ENCODE measurements around the gene SRSF2.
"Not testable (repeated sequence)": the region's sequence is repeated elsewhere in the genome, so short reads cannot be mapped to it uniquely, and the experiment has no call there.

SRSF2 gene

DNA sequence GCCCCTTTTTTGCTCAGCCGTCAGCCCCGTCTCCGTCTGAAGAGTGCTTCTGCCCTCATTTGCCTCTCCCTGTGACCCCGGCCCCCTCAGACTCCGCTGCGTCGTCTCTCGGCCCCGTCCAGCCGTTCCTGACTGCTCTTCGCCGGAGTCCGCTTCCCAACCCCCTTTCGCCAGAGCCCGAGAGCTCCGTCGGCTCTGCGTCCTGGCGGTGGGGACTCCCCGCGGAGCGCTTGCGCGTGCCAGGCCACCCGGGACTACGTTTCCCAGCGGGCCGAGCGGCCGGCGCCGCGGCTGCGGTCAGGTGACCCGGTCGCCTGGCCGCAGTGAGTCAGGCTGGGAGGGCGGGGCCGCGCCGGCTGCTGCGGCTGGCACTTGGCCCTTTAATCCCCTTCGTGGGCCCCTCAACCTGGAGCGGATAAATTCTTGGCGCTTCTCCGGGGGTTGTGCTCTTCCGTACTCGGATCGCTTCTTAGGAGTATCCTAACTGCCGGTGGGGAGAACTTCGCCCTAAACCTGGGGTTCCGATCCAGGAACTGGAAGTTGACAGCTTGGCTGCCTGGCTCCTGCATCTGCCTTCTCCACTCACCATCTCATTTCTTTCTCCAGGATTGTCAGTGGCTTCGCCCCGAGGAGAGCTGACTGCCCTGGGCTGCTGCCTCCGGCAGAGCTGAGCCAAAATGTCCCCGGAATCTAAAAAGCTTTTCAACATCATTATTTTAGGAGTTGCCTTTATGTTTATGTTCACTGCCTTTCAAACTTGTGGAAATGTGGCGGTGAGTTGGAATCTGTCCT is 741 bp upstream of the SRSF2 start, which contains the start of gene MFSD11:
Gene MFSD11, plus strand, starts transcription at position 444 of the 792 bp plus-strand sequence. Its CDS starts 234 bp downstream, at position 678.
- peak; percentile 95 for DNase-seq (ENCODE audit: low read depth)

DNA sequence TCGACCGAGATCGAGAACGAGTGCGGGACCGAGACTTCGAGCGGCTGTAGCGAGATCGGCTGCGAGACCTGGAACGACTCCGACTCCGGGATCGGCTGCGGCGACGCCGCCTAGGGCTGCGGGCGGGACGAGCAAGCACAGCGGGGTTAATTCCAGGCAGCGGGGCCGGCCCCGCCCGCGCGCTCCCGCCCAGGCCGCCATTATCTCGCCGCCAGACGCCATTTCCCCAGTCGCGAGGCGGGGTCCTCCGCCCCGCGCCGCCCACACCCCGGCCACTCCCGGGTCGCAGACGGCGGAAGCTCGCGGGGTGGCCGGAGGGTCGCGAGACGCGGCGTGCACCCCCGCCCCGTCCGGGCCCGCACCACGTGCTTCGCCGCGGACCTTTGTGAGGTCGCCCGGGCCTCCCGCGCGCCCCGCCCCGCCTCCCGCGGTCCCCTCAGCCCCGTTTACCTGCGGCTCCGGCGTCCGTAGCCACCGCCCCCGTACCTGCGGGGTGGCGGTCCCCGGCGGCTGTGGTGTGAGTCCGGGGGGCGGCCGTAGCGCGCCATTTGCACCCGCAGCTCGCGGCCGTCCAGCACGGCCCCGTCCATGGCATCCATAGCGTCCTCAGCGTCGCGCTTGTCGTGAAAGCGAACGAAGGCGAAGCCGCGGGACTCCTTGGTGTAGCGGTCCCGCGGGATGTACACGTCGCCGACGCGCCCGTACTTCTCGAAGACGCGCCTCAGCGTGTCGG is 616 bp downstream of the SRSF2 start:
- peak; percentile 79 for DNase-seq (ENCODE audit: low read depth)

DNA sequence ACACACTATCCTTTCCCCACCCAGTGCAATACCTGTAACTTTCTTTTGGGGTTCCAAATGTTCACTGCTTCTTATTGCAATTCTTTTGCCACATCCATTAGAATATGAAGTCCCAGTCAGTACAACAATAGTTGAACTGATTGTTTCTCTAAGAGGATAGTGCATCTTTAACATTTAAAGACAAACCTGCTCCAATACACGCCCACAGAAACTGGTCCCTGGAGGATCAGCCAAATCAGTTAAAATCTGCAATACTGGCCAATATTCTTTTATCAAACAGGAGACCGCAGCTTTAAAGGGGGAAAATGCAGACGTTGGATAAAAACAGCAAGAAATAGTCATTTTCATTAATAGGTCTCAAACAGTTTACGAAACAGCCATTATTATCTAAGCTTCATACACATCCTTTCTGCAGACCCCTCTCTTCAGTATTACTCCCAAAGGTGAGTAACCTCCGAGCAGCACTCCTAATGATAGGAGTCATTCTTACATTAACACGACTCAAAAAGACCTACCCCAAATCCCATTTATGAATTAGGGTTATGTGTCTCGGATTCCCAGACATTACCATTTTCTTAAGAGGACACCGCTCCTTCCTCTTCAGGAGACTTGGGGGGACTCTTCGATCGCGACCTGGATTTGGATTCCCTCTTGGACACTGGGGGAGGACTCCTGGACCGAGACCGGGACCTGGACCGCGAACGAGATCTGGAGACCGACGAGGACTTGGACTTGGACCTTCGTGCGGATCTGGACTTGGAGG is 1.4 kb downstream of the SRSF2 start:
- DNase-seq (ENCODE audit: low read depth): no peak

DNA sequence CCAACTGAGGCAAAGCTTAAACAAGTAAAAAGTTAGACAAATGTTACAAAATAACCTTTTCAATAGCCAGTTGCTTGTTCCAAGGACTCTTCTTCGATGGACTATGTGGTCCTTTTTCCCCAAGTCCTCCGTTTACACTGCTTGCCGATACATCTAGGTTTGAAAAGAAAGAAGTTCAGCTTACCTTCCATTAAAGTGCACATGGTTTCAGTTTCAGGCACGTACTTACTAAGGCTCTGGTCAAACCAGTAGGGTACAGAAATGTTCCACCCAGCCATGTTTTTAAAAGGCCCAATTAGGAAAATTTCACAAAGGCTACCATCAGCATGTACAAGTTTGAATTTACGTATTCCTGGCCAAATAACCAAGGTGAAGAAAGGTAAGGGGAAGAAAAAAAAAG is 2.1 kb downstream of the SRSF2 start:
- peak; percentile 20 for DNase-seq (ENCODE audit: low read depth)

DNA sequence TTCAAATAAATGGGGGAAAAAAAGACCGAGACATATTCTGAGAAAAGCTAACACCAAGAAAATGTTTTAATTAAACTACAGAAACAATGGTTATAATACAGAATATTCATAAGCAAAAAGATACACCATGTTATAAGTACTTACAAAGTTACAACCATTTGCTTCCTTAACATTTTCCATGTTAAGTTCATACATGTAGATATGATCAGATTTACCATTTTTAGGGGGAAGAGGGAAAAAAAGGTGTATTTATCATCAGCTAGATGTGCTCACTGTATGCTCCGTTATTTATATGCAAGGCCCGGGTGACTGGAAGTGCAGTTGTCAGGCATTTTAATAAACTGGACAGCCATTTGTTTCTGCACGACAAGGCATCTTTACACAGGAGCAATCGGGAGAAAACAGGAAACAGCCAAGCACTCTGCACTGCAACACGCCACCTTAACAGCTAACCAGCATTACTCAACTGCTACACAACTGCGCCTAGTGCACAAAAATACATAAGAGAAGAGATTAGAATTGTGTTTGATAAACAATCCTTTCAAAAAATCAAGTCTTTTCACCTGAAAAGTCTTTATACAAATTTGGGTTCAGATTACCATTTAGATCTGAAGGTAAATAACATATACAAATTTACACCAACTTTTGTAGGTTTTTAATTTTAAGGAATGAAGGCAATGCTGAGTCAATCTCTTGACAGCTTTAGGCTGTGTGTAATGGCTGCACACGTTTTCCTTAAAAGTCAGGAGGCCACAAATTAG is 2.9 kb downstream of the SRSF2 start:
- DNase-seq (ENCODE audit: low read depth): peak; percentile 14

DNA sequence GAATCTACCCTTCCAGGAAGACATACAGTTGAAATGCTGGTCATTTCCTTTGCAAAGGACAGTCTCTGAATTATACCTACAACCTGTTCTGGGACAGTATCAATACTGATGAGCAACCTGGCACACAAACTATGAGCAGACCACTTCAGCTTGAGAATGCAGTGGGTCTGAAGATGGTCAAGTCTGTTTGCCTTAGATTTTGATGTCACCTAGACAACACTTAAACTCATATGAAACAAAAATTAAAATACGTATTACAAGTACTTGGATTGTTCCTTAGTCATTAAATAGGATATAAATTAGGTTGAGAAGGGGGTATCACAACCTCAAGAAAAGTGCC is 3.5 kb downstream of the SRSF2 start:
- no peak for DNase-seq (ENCODE audit: low read depth)

DNA sequence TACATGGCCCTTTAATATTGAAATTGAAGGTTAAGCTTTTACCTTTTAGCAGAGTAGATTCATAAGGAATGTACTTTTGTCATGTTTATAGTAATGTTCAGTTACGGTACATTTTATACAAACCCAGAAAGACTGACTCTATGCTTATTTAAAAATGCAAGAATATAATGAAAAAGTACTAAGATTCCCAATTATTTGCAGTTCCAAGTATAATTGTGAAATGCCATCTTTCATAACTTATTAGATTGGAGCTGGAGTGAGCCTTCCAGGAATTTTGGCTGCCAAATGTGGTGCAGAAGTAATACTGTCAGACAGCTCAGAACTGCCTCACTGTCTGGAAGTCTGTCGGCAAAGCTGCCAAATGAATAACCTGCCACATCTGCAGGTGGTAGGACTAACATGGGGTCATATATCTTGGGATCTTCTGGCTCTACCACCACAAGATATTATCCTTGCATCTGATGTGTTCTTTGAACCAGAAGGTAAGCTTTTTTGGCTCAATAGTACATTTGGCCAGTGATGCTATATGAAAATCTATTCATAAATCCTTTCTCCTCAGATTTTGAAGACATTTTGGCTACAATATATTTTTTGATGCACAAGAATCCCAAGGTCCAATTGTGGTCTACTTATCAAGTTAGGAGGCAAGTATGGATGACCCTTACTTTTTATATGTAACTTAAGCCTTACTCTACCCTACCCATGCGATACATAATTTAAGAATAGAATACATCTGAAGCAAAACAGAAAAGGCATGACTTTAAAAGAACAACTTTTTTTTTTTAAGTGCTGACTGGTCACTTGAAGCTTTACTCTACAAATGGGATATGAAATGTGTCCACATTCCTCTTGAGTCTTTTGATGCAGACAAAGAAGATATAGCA is 4.2 kb downstream of the SRSF2 start:
- DNase-seq (ENCODE audit: low read depth): peak; percentile 47

DNA sequence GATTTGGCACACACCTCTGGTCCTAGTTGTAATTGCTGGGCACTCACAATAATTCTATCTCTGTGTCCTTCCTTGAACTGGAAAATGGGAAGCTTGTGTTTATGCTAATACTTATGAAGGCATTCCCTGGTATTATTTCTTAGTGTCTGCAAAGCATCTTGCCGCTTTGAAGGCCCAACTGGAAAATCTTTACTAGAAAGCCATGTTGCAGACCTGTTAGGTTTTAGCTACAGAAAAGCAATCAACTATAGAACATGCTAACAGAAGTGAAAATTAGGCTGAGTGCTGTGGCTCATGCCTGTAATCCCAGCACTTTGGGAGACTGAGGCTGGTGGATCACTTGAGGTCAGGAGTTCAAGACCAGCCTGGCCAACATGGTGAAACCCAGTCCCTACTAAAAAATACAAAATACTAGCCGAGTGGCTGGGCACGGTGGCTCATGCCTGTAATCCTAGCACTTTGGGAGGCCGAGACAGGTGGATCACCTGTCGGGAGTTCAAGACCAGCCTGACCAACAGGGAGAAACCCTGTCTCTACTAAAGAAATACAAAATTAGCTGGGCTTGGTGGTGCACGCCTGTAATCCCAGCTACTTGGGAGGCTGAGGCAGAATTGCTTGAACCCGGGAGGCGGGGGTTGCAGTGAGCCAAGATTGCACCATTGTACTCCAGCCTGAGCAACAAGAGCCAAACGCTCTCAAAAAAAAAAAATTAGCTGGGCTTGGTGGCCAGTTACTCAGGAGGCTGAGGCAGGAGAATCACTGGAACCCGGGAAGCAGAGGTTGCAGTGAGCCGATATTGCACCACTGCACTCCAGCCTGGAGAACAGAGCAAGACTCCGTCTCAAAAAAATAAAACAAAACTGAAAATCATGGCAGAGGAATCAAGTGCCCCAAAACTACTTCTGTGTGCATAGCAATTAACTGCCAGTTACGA is 5.1 kb downstream of the SRSF2 start:
- not testable (repeated sequence) for DNase-seq (ENCODE audit: low read depth)

DNA sequence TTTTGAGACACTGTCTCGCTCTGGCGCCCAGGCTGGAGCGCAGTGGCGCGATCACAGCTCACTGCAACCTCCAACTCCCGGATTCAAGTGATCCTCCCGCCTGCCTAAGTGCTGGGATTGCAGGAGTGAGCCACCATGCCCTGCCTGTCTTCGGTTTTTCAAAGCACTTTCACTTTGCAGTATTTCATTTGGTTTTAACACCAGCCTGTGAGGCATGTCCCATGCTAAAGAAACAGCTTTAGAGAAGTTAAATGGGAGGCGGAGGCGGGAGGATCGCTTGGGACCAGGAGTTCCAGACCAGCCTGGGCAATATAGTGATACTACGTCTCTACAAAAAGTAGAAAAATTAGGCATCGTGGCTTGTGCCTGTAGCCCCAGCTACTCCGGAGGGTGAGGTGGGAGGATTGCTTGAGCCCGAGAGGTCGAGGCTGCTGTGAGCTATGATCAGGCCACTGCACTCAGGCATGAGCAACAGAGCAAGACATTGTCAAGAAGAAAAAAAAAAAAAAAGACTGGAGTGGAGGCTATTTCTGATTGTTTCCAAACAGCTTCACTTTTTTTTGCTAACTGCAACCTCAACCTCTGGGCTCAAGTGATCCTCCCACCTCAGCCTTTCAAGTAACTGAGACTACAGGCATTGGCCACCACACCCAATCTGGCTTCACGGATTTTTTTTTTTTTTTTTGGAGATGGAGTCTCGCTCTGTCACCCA is 9.2 kb downstream of the SRSF2 start:
- peak; percentile 16 for DNase-seq (ENCODE audit: low read depth)

DNA sequence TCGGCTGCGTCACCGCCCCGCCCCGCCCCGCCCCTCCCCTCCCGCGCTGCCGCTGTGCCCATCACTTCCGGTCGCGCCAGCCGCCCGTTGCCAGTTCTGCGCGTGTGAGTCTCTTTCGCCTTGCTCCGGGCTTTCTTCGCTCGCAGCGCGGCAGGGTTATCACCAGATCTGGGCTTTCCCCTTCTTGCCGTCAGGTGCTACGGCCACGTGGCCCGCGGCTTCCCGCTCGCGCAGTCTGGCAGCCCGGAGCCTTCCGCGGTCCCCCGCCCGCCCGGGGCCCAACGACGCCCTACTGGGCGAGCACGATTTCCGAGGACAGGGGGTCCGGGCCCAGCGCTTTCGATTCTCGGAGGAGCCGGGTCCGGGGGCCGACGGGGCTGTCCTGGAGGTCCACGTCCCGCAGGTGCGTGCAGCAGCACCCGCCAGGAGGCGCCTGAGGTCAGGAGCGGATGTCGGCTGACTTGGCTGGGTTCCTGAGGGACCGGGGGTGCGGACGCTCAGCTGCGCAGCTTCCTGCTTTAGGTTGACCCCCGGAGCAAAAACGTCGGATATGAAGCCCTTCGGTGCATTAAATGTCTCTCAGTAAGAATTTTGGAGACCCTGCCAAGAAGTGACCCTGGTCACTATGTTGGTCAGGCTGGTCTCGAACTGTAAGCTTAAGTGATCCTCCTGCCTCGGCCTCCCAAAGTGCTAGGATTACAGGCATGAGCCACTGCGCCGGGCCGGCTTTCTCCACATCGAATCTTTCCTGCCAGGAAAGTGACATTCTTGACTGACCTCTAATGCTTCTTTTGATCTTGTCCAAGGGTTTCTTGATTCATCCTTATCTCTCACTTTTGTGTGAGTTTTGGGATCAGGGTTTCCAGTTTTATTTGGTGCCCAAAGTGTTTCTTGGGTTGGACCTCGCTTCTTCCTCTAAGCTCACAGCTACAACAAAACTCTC is 10.1 kb downstream of the SRSF2 start, which contains the start of gene METTL23:
Gene METTL23, plus strand, starts transcription at position 64 of the 943 bp plus-strand sequence. CDS start 2,872 bp downstream, outside the sequence.
- peak; percentile 76 for DNase-seq (ENCODE audit: low read depth)

DNA sequence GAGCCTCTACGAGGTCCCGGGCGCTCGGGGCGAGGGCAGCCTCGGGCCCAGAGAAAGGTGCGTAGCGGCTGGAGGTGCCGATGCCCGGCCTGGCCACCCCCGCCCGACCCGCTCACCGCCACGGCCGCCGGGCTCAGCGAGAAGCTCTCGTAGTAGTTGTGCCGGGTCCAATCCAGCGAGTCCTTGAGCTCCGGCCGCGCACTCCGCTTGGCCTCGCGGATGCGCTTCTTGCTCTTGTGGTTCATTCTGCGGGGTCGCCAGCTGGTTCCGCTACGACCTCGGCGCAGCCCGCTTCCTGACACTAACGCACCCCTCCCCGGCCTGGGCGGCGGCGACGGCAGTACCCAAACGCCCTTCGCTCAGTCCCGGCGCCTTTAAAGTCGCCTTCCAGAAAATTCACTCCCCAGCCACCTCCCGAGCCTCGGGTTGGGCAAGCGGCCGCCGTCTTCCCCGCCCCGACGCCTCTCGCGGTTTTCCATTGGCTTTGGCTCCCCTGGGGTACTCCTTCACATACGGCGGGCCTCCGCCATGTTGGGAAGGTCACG is 10.8 kb downstream of the SRSF2 start, which contains the start of gene JMJD6:
Gene JMJD6, minus strand, starts transcription at position 376 of the 545 bp plus-strand sequence. Its CDS starts 131 bp downstream, at position 245.
- DNase-seq (ENCODE audit: low read depth): peak; percentile 98

DNA sequence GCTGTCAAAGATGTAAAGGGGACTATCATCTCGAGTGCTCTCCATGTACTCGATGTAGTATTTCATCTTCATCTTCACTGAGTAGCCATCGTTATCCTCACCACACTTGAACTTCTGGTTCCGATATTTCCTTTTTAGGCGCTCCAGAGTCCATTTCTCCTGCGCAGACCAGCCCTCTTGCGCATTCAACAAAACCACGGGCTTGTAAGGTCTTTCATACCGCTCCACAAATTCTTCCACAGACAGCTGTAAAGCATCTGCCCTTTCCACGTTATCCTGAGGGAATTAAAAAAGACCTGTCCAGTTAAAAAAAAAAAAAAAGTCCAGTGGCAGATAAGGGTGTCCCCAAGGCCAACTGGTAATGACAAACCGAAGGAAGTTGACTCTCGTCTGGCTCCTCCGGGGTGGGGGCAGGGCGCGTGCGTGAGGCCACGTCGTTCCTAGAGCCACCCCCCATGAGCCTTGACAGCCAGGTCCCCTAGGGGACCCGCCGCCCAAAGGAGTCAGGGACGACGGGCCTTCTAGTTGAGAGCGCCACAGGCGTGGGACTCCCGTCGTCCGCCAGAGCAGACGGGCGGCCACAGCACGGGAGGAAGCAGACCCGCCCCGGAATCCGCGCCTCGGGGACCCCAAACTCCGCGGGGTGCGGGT is 11.4 kb downstream of the SRSF2 start:
- peak; percentile 55 for DNase-seq (ENCODE audit: low read depth)

DNA sequence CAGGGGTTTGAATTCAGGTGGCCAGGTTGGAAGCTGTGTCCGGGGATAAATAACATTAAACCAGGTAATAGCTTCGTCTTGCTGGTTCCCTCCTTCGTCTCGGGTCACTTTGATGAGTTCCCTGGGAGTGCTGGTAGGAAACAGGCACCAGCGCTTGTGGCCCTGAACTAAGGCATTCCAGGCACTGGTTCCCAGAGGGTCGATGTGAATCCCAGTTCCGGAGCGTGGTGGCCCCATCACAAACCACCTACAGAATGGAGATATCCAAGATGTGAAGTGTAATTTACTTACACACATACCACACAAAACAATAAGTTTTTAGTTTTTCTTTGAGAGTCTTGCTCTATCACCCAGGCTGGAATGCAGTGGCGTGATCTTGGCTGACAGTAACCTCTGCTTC is 13.3 kb downstream of the SRSF2 start:
- DNase-seq (ENCODE audit: low read depth): no peak

DNA sequence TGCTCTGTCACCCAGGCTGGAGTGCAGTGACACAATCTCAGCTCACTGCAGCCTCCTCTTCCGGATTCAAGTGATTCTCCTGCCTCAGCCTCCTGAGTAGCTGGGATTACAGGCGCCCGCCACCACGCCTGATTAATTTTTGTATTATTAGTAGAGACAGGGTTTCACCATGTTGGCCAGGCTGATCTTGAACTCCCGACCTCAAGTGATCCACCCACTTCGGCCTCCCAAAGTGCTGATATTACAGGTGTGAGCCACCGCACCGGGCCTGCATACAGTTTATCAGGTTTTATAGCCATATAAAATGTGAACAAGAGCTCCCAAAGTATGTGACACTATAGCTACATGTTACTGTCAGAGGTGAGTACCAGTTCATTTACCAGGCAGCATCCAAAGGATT is 14.2 kb downstream of the SRSF2 start:
- not testable (repeated sequence) for DNase-seq (ENCODE audit: low read depth)

DNA sequence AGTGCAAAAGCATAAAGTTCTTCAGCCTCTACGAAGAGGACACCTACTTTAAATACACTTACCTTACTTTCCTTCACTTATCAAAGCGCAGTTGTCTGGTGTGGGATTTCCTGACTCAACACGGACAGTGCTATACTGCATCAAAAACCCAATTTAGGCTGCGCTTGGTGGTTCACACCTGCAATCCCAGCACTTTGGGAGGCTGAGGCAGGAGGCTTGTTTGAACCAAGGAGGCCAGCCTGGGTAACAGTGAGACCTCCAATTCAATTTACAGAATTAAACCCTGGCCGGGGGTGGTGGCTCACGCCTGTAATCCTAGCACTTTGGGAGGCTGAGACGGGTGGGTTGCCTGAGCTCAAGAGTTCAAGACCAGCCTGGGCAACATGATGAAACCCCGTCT is 14.9 kb downstream of the SRSF2 start:
- DNase-seq (ENCODE audit: low read depth): no peak

DNA sequence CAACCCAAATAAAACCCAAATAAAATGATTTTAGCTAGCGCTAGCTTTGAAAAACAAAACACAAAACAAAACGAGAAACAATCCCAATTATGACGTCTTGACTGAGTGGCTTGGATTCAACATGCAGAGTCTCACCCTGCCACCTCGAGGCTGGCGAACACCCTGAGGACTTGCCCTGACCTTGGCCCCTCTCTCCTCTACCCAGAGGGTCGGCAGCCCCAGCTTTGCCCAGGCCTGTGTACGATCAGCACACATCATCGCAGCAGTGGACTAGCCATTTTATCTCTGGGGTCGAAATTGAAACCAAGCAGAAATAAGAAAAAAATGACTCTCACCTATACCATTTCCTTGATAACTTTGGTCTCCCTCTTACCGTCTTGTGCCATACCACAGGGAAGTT is 15.7 kb downstream of the SRSF2 start:
- no peak for DNase-seq (ENCODE audit: low read depth)

DNA sequence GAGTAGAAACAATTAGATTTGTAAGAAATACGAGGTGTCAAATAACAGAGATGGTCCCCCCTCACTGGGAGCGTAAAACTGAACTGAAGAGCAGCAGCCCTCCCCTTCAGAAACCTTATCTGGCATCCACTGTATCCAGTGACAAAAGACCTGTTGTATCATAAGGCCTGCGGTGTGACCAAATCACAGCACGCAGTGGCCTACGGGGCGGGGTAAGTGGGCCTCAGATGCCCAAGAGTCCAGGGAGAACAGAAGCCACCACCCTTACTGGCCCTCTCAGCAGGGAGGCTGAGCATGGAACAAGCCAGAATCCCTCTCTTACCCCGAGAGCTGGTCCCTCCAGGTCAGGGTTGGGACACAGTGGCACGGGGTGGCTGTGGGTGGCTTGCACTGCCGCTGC is 16.2 kb downstream of the SRSF2 start:
- DNase-seq (ENCODE audit: low read depth): no peak
